Retina (tissue), 1 donor: ENCODE results near the gene RPL3.
A peak's percentile ranks its signal among the peaks of the same experiment; 100 is the strongest.

ENCODE experiments used
- DNase-seq: peaks from one replicate; pipeline ENCODE4 v3.0.0-alpha.2; 2016

RPL3 gene

GRCh38 chr22:39297490-39298240 lies 21.8 kb downstream of the RPL3 start:
- DNase-seq, result no peak

DNA sequence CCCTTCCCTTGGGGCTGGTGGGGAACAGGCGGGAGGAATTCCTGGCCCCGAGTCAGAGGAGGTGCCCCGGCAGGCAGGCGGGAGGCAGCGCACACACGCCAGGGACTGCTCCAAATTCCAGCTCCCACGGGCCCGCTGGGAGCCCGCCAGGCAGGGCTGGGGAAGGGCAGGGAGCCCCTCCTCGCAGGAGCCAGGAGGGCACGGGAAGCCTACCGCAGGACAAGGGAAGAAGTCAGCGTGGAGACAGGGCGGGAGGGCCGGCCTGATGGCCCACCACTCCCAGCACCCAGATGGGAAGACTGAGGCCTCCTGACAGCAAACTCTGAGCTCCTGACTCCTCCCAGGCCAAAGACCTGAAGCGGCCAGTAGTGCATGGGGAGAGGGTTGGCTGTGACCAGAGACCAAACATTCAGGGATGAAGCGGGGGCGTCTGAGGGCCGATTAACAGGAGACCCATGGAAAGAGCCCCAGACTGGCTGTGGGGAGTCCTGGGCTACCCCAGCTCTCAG lies 22.4 kb downstream of the RPL3 start:
- no peak for DNase-seq

DNA sequence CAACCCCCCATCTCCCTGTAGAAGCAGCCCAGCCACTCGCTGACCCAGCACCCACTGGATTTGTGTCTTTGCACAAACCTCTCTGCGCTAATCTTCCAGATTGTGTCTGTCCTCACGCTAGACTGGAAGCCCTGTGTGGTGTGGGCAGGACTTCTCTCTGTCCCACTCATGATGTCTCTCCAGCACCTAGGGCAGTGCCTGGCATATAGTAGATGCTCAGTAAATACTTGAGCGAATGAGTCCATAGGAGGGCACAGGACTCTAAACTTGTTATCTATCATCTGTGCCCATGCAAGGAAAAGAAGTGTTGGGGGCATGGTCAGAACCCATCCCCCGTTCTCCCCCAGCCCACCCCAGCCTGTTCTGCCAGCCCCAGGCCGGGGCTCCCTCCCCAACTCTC lies 22.9 kb downstream of the RPL3 start:
- DNase-seq, result no peak

DNA sequence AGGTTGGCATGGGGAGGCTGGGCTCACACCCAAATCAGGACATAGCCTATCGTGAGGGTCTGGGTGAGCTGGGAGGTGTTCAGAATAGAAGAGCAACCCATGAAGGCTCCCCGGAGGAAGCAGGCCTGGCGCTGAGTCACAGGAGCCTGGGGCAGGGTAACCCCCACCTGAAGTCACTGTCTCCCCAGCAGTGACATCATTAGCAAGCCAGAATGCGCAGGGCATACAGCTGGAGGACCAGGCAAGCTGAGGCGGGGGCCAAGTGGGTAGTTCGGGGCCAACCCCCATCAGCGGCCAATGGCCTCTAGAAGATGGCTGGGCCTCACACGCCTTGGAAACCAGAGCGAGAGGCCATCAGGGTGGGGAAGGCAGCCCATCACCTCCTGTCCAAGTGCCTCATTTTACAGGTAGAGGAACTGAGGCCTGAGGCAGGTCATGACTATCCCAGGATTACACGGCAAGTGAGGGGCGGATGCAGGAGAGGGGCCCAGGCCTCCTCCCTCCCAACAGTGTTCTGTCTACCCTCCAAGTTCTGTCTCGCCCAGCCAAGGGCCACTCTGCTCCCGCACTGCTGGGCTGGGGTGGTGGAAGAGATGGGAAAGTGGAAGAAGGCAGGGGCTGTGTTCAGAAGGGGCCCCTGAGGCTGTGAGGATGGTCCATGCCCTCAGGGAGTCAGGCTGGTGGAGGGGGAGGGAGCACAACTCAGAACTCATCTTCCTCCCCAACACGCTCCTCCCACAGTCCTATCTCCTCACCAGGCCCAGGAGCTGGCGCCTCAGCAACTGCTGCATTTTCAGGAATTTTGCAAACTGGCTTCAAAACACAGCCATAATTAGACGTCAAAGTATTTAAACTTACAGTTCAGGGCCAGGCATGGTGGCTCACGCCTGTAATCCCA lies 24.6 kb downstream of the RPL3 start:
- DNase-seq, result no peak

DNA sequence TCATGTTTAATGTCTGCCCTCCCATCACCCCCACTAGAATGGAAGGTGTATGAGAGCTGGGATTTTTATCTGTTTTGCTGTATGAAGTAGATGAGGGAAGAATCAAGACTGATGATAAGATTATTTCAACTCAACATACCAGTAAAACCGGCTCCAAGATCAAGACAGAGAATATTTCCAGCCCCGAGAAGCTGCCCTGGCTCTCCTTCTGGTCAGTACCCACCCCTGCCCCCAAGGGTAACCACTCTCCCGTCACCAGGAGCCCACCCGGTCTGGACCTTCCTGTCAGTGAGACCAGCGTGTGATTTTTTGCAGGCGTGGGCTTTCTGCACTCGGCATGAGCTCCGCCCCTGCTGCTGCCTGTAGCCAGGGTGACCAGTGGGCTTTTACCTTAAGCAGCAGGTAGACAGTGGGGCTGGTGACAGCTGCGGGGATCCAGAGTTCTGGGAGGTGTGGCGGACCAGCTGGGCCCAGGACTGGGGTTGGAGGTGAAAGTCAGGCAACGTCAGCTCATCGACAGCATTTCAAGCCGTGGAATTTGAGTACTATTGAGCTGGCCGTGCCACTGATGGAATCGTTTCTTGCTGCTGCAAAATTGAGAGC lies 25.6 kb downstream of the RPL3 start:
- no peak for DNase-seq

GRCh38 chr22:39292561-39293074 lies 26.8 kb downstream of the RPL3 start:
- DNase-seq, result peak; percentile 52

DNA sequence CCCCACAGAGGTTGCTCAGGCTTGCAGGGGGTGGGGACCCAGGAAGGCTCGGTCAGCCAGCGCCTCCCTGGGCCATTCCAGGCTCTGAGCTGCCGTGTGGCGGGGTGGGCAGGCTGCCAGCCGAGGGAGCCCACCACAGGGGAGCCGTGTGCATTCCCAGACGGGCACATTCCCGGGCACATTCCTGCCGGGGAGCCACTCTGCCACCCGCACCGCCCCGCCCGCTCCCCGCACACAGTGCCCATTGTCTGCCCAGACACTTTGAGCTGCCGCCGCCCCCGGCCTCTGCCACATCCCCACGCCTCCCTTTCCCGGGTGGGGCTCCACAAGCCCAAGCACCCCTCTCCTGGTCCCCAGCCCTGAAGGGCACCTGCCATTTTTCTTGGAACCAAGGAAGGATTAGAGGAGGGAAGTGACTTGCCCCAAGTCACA lies 27.4 kb downstream of the RPL3 start:
- DNase-seq, result no peak

- DNase-seq, result no peak
Measured at GRCh38 chr22:39291523-39291922, 27.9 kb downstream of the RPL3 start.

GRCh38 chr22:39290724-39291161 lies 28.7 kb downstream of the RPL3 start:
- DNase-seq, result no peak

GRCh38 chr22:39289975-39290720 lies 29.3 kb downstream of the RPL3 start:
- no peak for DNase-seq

- DNase-seq, result no peak
Measured at GRCh38 chr22:39289533-39289932, 29.9 kb downstream of the RPL3 start.

DNA sequence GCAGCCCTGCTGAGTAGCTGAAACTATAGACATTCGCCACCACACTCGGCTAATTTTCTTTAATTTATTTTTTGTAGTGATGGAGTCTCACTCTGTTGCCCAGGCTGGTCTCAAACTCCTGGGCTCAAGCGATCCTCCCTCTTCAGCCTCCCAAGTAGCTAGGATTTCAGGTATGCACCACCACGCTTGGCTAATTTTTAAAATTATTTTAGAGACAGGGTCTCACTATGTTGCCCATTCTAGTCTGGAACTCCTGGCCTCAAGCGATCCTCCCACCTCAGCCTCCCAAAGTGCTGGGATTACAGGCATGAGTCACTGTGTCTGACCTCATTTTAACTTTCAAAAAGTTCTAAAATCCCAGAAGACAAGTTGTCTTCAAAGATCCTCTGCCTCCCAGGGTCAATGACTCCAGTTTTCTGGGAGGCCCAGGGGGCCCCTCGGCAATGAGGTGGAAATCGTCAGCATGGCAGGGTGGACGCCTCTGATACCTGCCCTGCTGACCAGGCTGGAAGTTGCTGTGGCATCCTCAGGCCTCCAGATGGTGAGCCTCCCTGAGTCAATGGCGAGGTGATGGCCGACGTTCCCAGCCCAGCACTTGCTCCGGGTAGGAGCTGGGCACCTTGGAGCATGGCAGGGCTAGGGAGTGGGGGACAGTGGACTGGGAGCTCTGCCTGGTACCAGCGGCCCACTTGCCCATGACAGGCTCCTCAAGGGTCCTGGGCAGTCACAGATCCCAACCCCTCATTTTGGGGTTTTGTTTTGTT lies 31.1 kb downstream of the RPL3 start:
- DNase-seq, result no peak

DNA sequence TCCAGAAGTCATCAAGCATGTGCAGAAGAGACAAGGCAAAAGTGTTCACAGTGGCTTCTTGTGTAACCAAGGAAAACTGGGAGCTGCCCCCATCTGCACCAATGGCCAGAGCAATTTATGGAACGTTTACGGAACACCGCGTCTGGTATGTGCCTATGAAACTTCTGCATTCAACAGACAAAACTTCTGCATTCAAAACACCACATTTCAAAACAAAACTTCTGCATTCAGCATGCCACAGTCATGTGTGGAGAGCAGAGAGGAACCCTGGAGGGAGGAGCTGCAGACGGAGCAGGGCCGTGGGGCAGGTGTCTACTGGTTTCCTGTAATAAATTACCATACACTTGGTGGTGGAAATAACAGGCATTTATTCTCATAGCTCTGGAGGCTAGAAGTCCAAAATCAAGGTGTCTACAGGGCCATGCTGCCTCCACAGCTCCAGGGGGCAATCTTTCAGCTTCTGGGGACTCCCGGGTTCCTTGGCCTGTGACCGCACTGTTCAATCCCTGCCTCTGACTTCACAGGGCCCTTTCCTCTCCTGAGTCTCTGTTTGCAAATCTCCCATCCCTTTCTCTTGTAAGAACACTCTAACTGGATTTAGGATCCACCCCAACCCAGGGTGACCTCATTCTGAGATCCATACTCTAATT lies 32.2 kb downstream of the RPL3 start:
- no peak for DNase-seq

DNA sequence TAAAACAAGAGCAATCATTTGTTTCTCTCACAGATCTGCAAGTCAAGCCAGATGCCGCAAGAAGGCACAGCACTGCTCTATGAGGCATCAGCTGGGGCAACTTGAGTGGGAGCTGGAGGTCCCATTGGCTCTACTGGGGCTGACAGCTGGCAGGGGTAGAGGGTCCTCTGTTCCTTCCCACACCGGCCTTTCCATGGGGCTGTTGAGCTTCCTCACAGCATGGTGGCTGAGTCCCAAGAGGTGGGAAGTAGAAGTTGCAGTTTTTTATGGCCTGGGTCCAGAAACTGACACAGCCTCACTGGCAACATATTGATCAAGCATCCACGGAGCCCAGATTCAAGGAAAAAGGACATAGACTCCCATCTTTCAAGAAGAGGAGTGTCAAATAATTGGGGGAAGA lies 34.4 kb downstream of the RPL3 start:
- DNase-seq, result no peak

- DNase-seq, result no peak
Measured at GRCh38 chr22:39284142-39284980, 35.1 kb downstream of the RPL3 start.

DNA sequence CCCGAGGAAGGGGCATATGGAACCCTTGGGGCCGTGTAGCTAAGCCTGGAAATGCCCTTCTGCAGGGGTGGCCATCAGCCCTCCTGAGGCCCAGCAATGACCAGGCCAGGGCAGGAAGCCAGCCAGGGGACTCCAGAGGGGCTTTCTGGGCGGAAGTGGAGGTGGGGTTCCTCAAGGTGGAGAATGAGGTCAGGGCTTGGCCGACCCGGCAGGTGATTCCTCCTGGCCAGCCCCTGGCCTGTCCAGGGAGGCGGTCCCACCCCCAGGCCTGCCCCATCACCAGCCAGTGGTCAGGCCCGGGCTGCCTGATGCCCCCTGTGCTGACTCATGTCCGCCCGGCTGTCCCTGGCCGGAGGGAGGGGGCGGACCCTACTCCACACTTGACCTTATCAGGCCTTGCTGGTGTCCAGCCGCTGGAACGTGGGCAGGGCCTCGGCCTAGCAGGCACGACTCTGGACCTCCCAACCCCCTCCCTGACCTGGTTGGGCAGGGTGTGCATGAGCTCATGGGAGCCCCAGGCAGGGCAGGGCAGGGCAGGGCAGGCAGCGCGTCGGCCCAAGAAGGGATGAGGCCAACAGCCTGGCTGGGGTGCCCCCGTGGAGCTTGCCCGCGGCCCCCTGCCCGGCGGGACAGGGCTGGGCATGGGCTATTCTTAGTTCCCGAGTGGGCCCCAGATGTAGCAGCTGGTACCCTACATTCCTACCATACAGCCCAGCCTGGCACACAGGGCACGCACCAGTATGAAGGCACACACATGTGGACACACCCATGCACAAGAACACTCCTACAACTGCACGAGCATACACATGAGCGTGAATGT lies 35.9 kb downstream of the RPL3 start:
- DNase-seq, result no peak

- no peak for DNase-seq
Measured at GRCh38 chr22:39282645-39283321, 36.6 kb downstream of the RPL3 start.

DNA sequence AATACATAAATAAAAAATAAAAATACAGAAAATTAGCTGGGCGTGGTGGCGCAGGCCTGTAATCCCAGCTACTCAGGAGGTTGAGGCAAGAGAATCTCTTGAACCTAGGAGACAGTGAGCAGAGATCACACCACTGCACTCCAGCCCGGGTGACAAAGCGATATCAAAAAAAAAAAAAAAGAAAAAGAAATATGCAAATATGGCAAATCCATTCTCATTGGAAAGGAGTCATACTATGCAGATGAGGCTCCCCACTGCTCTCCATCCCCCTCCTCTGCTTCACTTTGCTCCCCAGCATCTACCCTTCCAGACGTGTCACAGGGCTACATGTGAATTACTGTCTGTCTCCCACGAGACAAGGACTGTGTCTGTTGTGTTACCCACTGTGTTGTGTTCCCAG lies 38.3 kb downstream of the RPL3 start:
- DNase-seq, result no peak

DNA sequence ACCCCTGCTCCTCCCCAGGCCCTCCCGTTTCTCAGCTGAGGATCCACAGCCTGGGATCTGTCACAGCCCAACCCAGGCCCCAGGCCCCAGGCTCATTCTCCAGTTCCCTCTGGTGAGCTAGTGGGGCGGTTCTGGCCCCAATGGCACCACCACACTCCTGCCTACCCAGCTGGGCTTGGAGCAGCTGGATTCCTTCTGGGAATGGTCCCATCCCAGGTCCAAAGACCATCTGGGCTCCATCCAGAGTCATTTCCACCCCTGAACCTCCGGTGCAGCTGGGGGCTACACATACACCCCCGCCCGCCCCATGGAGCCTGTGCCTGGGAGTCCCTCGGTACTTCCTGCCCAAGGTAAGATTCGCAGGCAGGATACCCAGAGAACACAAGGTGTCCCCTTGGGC lies 39.2 kb downstream of the RPL3 start:
- no peak for DNase-seq
